NCI-H510A treated with DMSO at 0.1 percent for 48 hours (cell line): ENCODE data around the gene BCKDHA.
"Not testable (repeated sequence)": the region's sequence is repeated elsewhere in the genome, so short reads cannot be mapped to it uniquely, and the experiment has no call there.

Experiments used
- DNase-seq: peaks from one replicate; lab custom pipeline; 2025; lab: John Stamatoyannopoulos, UW

BCKDHA gene

DNA sequence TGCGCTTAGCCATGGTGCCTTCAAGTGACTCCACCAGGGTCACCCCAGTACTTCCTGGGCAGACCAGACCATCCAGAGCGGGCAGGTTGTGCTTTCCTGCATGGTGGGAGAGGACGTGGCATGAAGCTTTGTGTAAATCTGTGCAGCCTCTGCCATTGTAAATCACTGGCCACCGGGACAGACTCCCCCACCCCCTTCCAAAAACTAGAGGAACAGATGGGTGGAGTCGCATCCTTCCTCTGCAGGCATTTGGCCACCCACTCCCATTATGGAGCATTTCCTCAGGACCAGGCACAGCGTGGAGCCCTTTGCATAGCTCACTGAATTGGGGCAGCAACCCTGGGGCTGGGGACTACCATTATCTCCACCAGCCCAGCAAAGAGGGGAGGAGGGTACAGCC is 8.2 kb downstream of the BCKDHA start:
- DNase-seq: no peak

DNA sequence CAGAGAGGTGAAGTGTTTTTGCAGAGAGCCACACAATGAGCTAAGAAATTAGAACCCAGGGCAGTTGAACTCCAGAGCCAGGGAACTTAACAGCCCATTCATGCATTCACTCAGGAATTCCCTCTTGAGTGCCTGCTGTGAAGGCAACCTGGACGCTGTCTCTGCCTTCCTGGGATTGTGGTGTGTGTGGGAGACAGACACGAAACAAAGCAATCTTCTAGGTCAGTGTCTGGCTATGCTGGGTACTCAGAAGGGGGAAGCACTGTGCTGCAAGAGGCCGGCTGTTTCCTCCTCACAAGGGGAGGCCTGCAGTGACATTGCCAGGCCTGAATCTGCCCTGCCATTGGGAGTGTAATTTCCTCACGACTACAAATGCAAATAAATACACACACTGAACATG is 9.7 kb downstream of the BCKDHA start:
- DNase-seq: peak; percentile 46

DNA sequence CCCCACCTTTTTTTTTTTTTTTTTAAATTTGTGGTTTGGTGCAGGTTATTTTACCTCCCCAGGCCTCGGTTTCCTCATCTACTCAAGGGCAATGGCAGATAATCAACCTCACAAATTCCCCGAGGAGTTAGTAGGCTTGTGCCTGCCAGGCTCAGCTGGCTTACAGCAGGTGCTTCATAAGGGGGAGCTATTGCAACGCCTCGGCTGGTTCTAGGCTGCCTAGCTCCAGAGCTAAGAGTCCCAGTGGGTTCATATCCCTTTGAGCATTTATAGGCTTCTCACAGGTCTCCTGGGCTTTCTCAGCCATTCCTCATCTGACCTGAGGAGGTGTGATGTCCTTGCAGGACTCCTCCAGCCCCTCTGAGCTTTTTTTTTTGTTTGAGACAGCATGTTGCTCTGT is 10.6 kb downstream of the BCKDHA start:
- DNase-seq: no peak

DNA sequence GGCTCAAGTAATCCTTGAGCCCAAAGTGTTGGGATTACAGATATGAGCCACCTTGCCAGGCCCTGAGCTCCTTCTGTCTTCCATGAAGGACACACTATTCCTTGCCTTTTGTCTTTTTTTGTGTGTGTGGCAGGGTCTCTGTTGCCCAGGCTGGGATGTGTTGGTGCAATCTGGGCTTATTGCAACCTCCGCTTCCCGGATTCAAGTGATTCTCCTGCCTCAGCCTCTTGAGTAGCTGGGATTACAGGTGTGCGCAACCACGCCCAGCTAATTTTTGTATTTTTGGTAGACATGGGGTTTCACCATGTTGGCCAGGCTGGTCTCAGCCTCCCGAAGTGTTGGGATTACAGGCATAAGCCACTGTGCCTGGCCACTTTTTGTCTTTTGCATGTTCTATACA is 11.2 kb downstream of the BCKDHA start:
- DNase-seq: not testable (repeated sequence)

DNA sequence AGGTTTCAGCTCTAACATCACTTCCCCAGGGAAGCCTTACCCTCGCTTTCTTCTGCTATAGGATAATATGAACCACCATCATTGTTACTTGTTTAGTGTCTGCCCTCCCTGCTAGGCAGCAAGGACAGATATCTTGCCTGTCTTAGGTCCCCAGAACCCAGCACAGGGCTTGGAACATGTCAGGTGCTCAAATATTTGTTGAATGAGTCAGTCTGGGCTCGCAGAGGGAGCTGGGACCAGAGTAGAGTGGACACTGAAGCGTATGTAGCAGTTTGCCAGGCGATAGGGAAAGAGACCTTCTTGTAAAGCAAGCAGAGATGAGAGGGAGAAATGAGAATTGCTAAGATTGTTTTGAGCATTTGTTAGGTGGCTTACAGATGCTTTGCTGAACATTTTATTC is 11.7 kb downstream of the BCKDHA start:
- peak; percentile 82 for DNase-seq

DNA sequence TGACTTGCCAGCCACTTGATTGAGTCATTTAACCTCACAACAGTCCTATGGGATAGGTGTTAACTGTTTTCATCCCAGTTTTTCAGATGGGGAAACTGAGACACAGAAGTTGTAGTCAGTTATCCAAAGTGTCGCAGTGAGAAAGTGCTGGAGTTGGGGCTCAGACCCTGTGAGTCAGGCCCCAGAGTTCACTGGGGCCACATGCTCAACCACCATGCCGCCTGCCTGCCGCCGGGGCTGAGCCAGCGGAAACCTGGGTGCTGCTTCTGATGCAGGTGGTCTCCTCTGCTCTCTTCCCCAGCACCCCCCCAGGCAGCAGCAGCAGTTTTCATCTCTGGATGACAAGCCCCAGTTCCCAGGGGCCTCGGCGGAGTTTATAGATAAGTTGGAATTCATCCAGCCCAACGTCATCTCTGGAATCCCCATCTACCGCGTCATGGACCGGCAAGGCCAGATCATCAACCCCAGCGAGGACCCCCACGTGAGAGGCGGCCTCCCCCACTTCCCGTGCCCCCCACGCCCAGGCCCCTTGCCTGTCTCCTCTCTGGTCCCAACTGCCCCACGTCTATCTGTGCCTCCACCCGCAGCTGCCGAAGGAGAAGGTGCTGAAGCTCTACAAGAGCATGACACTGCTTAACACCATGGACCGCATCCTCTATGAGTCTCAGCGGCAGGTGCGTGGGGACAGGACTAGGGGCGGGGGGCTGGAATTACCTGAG is 12.9 kb downstream of the BCKDHA start:
- DNase-seq: no peak

DNA sequence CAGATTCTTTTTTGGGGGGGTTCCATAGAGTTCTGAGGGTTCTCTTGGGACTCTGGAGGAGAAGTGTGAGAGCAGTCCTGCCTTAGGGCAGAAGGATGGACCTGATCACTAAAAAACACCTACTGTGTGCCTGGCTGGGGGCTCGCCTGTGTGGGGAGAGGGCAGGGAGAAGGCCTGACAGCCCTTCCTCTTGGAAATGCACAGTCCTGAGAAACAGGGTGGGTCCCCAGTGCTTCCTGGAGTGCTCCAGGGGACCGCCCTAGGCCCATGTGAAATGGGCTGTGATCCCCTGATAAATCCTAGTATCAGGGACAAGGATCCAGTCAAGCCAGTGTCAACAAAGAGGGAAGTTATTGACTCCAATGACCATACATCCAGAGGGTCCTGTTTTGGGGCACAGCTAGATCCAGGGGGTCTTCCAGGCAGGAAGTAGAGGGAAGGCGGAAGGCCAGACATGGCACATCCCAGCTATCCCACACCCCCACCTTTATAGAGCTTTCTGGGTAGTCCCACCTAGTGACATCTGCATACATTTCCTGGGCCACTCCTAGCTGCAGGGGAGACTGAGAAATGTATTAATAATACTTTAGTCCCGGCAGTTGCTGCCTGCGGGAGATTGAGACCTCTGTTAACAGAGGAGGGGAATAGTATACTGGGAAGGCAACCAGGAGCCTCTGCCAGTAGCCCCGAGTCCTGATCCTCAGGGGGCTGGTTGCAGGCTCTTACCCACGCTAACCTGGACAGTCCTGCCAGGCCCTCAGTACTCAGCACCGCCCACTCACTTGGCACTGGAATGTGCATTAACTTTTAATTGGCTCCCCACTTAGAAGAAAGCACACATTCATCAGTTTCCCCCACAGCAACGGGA is 13.7 kb downstream of the BCKDHA start:
- no peak for DNase-seq

DNA sequence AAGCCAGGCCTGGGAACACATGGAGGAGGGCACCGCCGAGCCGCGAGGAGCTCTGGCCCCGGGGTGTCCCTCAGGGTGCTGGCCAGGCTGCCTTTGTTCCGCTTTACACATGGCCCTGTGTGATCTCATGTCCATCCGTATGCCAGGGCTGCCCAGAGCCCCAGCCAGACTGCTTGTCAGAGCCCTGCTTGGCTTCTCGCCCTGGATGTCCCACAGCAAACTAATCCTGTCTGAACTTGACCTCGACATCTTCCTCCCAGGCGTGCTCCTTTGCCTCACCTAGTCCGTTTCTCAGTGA is 14.3 kb downstream of the BCKDHA start:
- no peak for DNase-seq

DNA sequence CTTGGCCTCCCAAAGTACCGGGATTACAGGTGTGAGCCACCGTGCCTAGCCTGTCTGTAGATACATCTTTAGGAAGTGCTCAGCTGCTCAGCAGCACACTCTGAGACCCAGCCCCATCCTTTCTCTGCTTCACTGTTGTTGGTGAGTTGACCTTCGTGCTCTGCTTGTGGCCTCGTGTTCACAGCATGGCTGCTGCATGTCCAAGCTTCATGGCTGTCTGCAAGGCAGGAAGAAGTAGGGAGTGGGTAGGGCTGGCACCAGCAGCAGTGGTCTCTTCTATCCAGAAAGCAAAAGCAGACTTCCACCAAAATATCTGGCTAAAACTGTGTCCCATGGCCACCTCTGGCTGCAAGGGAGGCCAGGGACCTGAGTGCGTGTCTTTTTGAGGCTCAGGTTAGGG is 15.3 kb downstream of the BCKDHA start:
- DNase-seq: no peak

DNA sequence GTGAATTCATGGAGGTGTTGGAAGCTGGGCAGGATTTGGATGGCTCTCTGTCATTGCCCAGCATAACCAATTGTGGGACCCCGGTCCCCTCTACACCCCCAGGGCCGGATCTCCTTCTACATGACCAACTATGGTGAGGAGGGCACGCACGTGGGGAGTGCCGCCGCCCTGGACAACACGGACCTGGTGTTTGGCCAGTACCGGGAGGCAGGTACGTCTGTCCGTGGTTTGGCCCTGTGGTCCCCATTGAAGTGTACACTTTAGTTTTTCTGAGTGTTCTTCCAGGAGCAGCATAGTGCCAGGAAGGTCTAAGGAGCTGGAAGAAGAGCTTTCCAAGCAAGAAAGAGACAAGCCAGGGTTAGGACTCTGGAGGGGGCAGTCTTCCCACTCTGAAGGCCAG is 16.3 kb downstream of the BCKDHA start:
- DNase-seq: no peak

DNA sequence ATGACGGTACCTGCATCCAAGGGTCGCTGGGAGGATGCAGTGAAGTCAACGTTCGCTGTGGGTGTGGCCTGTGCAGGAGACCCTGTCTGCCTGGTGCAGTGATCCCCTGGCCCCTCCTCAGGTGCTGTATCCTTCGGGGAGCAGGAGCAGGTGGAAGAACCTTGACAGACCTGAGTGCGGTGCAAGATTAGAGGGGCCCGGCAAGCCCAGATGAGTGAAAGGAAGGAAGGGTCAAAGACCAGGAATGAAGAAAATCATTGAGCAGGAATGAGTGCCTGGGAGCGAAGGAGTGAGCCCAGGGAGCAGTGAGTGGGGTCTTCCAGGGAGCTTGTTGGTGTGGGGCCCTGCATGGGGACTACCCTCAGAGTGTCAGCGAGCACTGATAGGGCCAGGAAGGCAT is 16.8 kb downstream of the BCKDHA start:
- DNase-seq: no peak

DNA sequence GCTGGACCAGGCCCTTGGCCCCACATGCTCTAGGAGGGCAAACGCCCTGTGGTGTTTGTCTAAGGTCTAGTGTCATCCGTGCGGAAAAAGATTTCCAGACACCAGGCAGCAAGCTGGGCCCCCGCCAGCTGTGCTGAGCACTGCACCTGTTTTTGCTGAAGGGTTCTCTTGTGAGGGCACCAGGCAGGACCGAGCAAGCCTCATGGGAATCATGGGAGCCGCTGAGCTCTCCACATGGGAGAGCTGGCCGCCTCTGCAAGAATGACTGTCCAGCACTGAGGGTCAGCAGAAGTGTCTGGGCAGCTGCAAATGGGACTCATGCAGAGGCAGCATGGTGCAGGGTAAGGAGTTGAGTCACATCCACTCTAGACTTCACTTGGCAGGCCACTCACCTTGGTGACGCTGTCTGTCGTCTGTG is 17.5 kb downstream of the BCKDHA start:
- DNase-seq: peak; percentile 93

DNA sequence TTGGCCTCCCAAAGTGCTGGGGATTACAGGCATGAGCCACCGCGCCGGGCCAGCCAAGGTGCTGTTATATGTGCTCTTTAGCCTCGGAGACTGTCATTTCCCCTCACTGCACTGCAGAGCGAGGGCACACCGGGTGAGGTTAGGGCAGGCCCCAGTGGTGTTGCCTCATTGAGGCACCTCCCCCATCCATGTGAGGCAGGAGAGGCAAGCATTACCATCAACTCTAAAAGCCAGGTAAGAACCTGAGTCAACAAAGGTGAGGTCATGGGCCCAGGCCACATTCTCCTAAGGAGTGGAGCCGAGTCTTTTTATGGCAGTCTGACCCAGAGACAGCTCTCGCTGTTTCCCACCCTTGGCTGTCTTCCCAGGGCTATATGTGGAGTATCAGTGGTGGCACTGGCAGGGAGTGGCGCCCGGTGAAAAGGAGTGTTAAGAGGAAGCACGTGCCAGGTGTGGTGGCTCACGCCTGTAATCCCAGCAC is 18.6 kb downstream of the BCKDHA start:
- DNase-seq: peak; percentile 86

DNA sequence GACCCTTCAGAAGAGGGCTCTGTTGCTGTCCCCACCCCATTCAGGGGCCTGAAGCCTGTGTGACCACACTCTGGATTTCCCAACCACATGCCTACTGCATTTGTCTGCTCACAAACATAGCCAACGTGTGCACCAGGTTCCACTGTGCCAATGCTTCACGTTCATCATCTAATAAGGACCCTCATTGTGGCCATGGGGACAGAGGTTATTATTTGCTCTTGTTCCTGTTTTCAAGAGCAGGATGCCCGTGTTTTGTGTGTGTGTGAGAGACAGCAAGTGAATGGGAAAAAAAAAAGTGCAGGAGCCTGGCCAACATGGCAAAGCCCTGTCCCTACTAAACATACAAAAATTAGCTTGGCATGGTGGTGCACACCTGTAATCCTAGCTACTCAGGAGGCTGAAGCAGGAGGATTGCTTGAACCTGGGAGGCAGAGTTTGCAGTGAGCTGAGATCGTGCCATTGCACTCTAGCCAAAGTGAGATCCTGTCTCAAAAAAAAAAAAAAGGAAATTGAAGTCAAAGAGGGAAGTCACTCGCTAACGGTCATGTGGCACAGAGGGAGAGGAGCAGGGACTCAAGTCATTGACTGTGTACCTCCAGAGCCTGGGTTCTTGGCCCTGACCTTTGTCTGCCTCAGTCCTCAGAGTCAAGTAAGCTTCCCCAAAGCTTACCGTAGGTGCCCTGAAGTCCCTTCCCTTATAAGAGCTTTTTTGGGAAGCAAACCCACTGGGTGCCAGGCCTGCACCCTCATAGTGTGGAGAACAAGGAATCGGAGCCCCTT is 22.7 kb downstream of the BCKDHA start:
- no peak for DNase-seq

DNA sequence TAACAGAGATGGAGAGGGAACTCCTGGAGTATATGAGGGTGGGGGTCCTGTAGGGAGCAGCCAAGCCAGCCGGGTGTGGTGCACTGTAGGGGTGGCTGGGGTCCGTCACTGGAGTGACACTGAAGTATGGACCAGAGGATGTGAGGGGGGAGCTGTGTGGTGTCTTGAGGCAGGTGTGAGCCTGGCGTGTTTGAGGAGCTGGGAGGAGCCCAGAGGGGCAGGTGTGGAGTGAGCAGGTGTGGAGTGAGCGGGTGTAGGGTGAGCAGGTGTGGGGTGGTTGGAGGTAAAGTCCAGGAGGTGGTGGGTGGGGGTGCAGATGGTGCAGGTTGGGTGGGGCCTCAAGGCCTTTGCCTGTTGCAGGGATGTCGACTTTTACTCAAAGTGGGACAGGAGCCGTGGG is 23.7 kb downstream of the BCKDHA start:
- peak; percentile 86 for DNase-seq

DNA sequence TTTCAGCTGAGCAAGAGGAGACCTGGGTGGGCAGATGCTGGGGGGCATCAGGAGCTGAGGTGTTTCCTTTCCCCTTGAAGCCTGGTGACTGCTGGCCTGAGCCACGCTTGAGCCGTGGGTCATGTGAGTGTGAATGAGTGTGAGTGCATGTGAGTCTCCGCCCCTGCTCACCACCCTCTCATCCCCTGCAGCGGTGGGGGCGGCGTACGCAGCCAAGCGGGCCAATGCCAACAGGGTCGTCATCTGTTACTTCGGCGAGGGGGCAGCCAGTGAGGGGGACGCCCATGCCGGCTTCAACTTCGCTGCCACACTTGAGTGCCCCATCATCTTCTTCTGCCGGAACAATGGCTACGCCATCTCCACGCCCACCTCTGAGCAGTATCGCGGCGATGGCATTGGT is 24.4 kb downstream of the BCKDHA start:
- no peak for DNase-seq

DNA sequence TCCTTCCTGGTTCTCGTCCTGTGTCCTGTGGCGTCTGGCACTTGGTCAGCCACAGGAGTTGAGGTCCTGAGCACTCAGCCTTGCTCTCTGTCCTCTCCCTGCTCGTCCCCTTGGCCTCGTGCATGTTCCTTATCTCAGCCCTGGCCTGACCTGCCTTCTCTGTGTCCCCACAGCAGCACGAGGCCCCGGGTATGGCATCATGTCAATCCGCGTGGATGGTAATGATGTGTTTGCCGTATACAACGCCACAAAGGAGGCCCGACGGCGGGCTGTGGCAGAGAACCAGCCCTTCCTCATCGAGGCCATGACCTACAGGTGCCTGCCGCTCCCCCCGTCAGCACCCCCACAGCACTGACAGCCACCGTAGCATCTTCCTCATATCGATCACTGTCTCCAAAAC is 24.8 kb downstream of the BCKDHA start:
- DNase-seq: no peak

DNA sequence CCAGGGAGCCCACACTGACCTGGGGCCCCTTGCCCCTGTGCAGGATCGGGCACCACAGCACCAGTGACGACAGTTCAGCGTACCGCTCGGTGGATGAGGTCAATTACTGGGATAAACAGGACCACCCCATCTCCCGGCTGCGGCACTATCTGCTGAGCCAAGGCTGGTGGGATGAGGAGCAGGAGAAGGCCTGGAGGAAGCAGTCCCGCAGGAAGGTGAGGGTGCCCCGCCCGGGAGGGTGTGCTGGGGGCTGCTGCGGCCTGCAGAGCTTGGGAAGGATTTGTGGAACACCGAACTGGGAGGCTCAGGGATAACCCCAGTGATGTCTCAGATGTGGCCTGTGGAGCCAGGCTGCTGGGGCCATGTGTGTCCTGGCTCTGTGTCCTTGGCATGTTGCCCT is 25.3 kb downstream of the BCKDHA start:
- DNase-seq: no peak

DNA sequence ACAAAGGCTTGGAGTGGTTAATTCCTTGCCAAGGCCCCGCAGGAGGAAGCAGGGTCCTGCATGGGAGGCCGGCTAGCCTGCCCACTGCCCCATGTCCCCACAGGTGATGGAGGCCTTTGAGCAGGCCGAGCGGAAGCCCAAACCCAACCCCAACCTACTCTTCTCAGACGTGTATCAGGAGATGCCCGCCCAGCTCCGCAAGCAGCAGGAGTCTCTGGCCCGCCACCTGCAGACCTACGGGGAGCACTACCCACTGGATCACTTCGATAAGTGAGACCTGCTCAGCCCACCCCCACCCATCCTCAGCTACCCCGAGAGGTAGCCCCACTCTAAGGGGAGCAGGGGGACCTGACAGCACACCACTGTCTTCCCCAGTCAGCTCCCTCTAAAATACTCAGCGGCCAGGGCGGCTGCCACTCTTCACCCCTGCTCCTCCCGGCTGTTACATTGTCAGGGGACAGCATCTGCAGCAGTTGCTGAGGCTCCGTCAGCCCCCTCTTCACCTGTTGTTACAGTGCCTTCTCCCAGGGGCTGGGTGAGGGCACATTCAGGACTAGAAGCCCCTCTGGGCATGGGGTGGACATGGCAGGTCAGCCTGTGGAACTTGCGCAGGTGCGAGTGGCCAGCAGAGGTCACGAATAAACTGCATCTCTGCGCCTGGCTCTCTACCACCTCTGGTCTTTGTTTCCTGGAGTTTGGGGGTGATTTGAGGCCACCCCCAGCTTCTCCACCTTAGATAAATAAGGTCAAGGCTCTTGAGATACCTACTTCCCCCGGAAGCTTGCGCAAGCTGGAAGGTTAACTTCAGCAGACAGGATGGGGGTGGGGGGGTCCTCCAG is 26.9 kb downstream of the BCKDHA start:
- no peak for DNase-seq

DNA sequence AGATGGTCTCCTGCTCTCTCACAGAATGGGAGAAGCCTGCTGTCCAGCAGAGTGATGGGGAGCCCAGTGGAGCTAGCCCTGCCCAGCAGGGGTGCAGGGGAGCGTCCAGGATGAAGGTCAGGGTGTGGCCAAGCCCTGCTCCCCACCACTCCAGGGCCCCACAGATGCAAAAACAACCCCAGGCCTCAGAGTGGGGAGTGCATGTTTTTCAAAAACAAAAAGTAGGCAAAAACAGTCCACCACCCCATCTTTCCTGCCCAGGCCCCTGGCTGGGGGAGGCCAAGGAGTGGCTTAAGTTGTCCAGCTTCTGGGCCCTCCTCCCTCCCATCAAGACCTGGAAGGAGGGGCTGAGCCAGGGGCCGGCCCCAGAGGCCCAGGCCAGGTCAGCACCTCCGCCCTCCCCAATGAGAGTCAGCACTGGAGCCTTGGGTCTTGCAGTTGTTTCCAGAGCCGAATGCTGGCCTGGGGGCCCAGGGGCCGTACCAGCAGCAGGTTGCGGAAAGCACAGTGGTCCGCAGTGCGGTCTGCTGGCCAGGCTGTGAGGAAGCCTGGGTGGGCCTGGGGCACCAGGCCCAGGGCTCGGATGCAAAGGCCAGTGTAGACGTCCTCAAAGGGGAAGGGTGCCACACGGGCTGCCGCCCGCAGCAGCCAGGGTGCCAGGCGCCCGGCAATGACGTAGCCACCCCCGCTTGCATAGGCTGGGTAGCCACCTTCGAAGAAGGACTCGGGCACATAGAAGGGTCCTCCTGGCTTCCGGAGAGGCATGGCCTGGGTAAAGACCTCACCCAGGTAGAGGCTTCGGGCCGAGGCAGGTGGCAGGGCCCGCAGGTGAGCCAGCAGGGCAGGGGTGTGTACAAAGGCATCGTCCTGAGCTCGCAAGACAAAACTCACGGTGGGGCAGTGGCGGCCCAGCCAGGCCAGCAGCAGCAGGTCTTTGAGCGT is 27.8 kb downstream of the BCKDHA start:
- DNase-seq: no peak
